ENCODE results near the gene SOX12. TPM values are rescaled to one million over a fixed set of nuclear protein-coding genes. Genes with fewer than 3 reads are reported as not detected.

SOX12 gene
- polyA plus RNA-seq (2012; ENCODE audit: missing spikeins): 2.1 TPM

DNA sequence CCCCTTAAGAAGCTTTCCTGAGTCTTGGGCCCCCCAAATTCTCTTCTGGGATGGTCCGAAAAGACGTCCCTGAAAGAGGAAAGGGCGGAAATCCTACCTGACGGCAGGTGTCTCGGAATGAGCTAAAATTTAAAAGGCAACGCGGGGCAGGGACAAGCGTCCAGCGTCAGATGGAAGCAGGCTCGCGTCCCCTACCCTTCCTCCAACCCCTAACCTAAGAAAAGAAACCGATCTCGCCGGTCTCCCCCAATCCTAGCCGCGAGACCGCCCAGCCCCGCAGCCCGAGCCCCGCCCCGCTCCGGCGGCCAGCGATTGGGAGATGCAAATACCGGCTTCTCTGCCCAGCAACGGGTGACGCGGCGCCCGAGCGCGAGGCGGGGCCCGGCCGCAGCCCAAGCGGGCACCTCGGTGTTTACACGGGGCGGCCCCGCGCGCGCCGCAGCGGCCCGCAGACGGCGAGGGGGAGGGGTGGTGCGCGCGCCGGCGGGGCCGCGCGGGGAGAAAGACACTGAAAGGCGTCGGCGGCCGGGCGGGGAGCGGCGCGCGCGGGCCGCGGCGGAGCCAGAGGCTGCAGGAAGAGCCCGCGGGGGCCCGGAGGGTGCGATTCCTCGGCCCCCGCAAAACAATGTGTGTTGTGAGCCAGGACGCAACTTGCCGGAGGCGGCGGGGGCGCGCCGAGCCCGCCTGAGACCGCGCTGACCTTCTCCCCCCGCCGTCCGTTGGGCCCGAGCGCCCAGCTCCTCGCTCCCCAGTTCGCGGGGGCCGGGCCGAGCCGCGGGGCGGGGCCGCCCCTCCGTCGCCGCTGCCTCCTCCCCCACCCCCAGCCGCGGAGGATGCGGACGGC lies at the start of gene SOX12:
SOX12 (plus strand) TSS at position 508 of the 844 bp plus-strand sequence. CDS start 373 bp downstream, outside the sequence.
- peak; percentile 91 for DNase-seq (ENCODE audit: insufficient read length)
- peak; percentile 88 for FAIRE-seq
- TF ChIP-seq POLR2AphosphoS5 (IDR thresholded peaks at IDR 0.05; ENCODE audit: low read depth, low read length) (peak; percentile 36; the same call in 1 of the 2 replicates), TAF1 (IDR thresholded peaks at IDR 0.05; ENCODE audit: borderline replicate concordance, low read depth, low read length) (peak; percentile 67; the same call in 1 of the 2 replicates), POLR2A (IDR thresholded peaks at IDR 0.05; ENCODE audit: low read depth, low read length) (peak; percentile 47; the same call in 1 of the 2 replicates)

DNA sequence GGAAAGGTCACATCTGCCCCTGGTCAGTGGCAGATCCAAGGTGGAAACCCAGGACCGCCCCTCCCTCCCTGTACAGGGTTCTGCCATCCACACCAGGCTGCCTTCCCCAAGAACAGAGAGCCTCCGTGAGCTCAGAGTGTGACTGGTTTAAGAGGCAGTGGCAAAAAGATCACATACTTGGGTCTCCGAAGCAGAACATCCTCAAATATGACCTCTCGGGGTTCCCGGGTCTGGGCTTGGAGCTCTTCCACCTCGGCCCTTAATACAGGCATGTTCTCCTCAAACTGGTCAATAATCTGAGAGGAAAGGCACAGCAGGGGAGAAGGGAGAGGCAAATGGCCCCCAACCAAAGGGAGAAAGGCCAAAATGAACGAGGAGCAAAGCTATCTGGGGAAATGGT lies 49.6 kb upstream of the SOX12 start:
- DNase-seq (ENCODE audit: insufficient read length): no peak
- FAIRE-seq: no peak
- TF ChIP-seq POLR2A (IDR thresholded peaks at IDR 0.05; ENCODE audit: low read depth, low read length) (no peak), TAF1 (IDR thresholded peaks at IDR 0.05; ENCODE audit: borderline replicate concordance, low read depth, low read length) (no peak), POLR2AphosphoS5 (IDR thresholded peaks at IDR 0.05; ENCODE audit: low read depth, low read length) (no peak)

DNA sequence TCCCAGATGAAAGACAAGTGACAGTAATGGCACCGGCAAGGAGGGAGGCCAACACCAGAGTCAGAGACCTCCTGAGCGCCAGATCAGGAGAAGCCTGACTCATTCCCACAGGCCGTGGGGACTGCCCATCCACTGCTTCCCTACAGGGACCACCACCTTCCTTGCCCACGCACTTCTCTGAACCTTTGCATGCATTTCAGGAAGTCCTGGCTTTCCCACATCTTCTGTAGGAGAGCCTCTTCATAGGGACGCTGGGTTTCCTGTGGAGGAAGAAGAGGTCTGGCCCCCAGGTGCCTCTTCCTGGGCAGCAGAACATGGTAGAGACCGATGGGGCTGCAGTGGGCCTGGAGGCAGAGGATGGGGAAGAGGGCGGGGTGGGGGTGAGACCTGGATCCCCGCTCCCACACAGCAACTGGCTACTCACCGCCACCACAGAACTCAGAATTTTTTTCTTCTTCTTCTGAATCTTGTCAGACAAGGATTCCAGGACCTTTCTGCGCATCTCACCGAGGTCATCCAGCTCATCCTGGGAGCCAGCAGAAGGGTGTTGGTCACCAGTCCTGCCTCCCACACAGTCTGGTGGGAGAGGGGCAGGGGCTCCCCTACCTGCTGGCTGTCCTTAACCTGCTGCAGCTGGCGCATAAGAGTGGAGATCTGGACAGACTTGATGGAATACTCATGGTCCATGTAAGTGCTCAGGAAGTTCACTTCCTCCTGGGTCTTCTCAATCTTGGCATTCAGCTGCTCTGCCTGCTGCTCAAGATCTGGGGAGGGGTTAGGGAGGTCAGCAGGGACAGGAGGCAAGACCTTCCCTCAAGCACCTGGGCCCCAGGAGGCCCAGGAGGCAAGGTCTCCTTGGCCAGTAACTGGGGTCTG lies 48.5 kb upstream of the SOX12 start:
- no peak for FAIRE-seq
- TF ChIP-seq POLR2AphosphoS5 (IDR thresholded peaks at IDR 0.05; ENCODE audit: low read depth, low read length) (no peak), POLR2A (IDR thresholded peaks at IDR 0.05; ENCODE audit: low read depth, low read length) (no peak), TAF1 (IDR thresholded peaks at IDR 0.05; ENCODE audit: borderline replicate concordance, low read depth, low read length) (no peak)
- DNase-seq (ENCODE audit: insufficient read length): no peak

DNA sequence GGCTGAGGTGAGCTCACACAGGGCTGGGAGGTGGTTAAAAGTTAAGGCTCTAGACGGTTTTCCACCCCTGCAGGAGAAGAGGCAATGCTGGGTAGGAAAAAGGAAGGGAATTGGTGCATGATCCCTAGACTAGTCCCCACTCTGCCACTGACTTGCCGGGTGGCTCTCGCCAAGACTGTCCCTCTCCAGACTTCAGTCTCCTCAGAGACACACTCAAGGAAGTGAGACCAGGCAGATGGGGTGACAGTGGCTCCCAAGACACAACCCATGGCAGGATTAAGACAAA lies 47.9 kb upstream of the SOX12 start:
- FAIRE-seq: no peak
- no peak for TF ChIP-seq POLR2AphosphoS5 (IDR thresholded peaks at IDR 0.05; ENCODE audit: low read depth, low read length)
- no peak for TF ChIP-seq TAF1 (IDR thresholded peaks at IDR 0.05; ENCODE audit: borderline replicate concordance, low read depth, low read length)
- DNase-seq (ENCODE audit: insufficient read length): no peak

DNA sequence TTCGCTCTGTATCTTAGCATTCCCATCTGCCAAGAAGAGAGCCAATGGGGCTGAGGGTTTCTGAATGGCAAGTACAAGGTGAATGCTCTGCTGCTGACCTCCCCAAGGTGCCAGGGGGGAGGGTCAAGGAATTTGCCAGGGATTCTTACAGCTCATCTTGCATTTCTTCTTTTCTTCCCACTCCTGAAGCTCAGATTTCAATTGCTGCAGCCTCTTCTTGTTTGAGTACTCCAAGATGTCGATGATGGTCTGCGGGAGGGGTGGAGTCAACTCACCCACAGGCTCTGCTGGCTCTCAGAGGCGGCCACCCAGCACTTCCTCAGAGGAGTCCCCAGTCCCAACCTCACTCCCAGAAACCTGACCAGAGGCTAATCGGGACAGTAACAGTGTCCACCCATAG lies 47.2 kb upstream of the SOX12 start:
- no peak for FAIRE-seq
- no peak for TF ChIP-seq POLR2A (IDR thresholded peaks at IDR 0.05; ENCODE audit: low read depth, low read length)
- TF ChIP-seq TAF1 (IDR thresholded peaks at IDR 0.05; ENCODE audit: borderline replicate concordance, low read depth, low read length): no peak
- no peak for TF ChIP-seq POLR2AphosphoS5 (IDR thresholded peaks at IDR 0.05; ENCODE audit: low read depth, low read length)
- DNase-seq (ENCODE audit: insufficient read length): no peak

DNA sequence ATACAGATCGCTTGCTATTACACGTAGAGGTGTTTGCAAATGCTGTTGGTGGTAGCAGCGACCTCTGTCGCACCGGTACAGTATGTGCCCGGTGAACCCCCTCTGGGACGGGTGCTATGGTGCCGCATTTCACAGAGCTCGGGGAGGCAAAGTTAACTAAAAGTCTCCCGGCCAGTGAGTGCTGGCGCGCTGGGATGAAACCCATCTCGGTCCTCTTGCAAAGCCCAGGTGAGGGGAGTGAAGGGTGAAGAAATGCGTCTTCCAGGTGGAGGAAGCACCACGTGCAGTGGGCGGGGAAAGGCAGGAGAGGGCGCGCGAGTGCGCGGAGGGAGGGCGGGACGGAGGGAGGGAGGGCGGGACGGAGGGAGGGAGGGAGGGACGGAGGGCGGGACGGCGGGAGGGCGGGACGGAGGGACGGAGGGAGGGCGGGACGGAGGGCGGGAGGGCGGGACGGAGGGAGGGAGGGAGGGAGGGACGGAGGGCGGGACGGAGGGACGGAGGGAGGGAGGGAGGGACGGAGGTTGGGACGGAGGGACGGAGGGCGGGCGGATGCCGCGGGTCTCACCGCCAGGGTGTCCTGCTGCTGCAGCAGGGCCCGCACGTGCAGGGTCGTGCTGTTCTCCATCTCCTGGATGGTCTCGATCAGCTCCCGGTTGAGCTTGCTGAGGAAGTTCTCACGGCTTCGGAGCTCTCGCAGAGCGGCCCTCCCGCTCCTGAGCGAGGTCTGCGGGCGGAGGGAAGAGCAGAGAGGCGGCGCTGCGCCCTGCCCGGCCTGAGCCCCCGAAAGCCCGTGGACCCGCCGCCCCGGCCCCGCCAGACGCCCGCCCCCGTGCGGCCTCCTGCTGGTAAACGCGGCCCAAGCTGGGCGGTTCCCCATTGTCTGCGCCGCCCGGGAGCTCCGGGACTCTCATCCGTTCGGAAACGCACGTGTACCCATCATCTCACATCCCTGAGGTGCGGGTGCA lies 46.5 kb upstream of the SOX12 start:
- FAIRE-seq (no peak), DNase-seq (ENCODE audit: insufficient read length) (no peak)
- no peak for TF ChIP-seq TAF1 (IDR thresholded peaks at IDR 0.05; ENCODE audit: borderline replicate concordance, low read depth, low read length)
- TF ChIP-seq POLR2A (IDR thresholded peaks at IDR 0.05; ENCODE audit: low read depth, low read length): no peak
- no peak for TF ChIP-seq POLR2AphosphoS5 (IDR thresholded peaks at IDR 0.05; ENCODE audit: low read depth, low read length)

DNA sequence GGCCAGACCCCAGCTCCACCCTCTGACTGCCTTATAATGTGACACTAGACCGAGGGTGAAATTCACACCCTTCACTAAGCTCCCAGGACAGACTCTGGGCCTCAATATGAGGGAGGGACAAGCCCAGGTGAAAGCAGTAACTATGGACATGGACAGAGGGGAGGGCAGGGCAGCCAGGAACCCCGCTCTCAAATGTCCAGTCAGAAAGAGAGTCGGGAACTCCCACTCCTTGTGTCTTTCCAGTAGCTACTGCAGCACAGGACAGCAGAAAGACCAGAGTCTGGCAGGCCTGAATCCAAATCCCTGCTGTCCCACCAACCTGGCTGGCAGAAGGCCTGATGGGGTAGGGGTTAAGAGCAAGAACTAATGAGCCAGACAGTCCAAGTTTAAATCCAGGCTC lies 41.2 kb upstream of the SOX12 start:
- no peak for TF ChIP-seq POLR2A (IDR thresholded peaks at IDR 0.05; ENCODE audit: low read depth, low read length)
- TF ChIP-seq TAF1 (IDR thresholded peaks at IDR 0.05; ENCODE audit: borderline replicate concordance, low read depth, low read length): no peak
- TF ChIP-seq POLR2AphosphoS5 (IDR thresholded peaks at IDR 0.05; ENCODE audit: low read depth, low read length): no peak
- DNase-seq (ENCODE audit: insufficient read length) (no peak), FAIRE-seq (no peak)

DNA sequence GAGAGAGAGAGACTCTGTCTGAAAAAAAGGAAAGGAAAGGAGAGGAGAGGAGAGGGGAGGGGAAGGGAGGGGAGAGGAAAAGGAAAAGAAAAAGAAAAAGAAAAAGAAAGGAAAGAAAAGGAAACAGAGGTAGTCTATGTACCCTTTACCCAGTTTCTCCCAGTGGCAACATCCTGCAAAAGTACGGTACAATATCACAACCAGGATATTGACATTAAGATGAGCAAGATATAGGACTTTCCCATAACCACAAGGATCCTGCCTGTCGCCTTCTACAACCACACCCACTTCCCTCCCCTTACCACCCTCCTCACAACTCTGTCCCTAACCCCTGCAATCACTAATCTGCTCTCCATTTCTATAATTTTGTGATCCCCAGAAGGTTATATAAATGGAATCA lies 38.8 kb upstream of the SOX12 start:
- DNase-seq (ENCODE audit: insufficient read length) (no peak), FAIRE-seq (no peak)
- TF ChIP-seq POLR2AphosphoS5 (IDR thresholded peaks at IDR 0.05; ENCODE audit: low read depth, low read length) (no peak), TAF1 (IDR thresholded peaks at IDR 0.05; ENCODE audit: borderline replicate concordance, low read depth, low read length) (no peak), POLR2A (IDR thresholded peaks at IDR 0.05; ENCODE audit: low read depth, low read length) (no peak)

DNA sequence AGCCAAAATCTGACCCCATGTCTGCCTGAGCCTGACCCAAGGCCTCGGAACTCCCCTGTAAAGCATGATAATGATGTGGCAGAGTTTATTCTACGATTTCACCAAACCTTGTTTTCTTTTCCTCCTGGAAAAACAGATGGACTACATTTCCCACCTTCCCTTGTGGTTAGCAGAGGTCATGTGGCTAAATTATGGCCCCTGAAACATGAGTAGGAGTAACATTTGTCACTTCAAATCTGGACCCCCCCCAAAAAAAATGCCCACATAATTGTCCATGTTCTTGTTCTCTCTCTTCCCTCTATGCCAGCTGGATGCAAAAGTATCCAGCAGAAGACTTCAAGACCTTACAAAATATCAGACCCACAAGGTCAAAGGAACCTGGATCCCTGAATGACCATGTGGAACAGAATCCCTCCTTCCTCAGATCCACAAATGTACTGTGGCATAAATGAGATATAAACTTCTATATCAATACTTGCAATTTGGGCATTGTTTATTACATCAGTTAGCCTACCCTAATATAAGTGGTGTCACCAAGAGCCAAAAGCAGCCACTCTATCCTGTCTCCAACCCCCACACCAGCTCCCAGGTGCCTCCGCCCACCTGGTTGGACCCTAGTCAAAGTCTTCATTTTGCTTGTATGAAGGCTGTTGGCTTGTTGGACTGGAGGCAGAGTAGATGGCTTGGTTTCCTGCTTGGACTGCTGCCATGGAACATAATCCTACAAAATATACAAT lies 36.2 kb upstream of the SOX12 start:
- no peak for DNase-seq (ENCODE audit: insufficient read length)
- no peak for FAIRE-seq
- no peak for TF ChIP-seq POLR2A (IDR thresholded peaks at IDR 0.05; ENCODE audit: low read depth, low read length)
- no peak for TF ChIP-seq TAF1 (IDR thresholded peaks at IDR 0.05; ENCODE audit: borderline replicate concordance, low read depth, low read length)
- TF ChIP-seq POLR2AphosphoS5 (IDR thresholded peaks at IDR 0.05; ENCODE audit: low read depth, low read length): no peak

DNA sequence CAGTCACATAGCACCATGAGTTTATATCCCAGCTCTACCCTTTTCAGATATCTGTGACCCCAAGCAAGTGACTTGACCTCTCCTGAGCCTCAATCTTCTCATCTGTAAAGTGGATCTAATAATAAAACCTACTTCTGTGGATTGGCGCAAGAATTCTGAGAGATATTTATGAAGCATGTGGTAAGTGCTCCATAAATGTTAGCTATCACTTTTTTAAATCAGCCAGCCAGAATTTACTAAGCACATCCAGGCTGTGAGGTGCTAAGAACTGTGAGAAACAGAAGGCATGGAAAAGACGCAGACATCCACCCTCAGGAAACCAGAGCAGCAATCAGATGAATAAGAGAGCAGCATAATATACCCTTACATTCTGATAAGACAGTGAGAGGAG lies 35.7 kb upstream of the SOX12 start:
- TF ChIP-seq POLR2A (IDR thresholded peaks at IDR 0.05; ENCODE audit: low read depth, low read length) (no peak), TAF1 (IDR thresholded peaks at IDR 0.05; ENCODE audit: borderline replicate concordance, low read depth, low read length) (no peak), POLR2AphosphoS5 (IDR thresholded peaks at IDR 0.05; ENCODE audit: low read depth, low read length) (no peak)
- FAIRE-seq (no peak), DNase-seq (ENCODE audit: insufficient read length) (no peak)
